ENCODE measurements around the gene SPACDR.
"Not testable (repeated sequence)": the region's sequence is repeated elsewhere in the genome, so short reads cannot be mapped to it uniquely, and the experiment has no call there.

SPACDR gene

GRCh38 chr7:100457033-100457432 is 7.0 kb downstream of the SPACDR start:
- H3K4me3 ChIP-seq (ENCODE audit: low read depth, low read length), result no peak overlapping the region
- no peaks in the 10 kb centered on the region for H3K9me3 ChIP-seq (ENCODE audit: control insufficient read depth, insufficient read depth, low read depth, low read length)
- H3K4me1 ChIP-seq (ENCODE audit: control insufficient read depth, insufficient read depth, low read length), result peaks cover 13% of the 10 kb centered on the region
- no peak overlapping the region for H3K27ac ChIP-seq (ENCODE audit: low read depth, low read length)
- H3K27me3 ChIP-seq (ENCODE audit: control insufficient read depth, insufficient read depth, low read length), result no peaks in the 10 kb centered on the region
- H3K9ac ChIP-seq (ENCODE audit: low read length), result no peak overlapping the region
- no peaks in the 10 kb centered on the region for H3K36me3 ChIP-seq (ENCODE audit: control insufficient read depth, insufficient read depth, low read length)

DNA sequence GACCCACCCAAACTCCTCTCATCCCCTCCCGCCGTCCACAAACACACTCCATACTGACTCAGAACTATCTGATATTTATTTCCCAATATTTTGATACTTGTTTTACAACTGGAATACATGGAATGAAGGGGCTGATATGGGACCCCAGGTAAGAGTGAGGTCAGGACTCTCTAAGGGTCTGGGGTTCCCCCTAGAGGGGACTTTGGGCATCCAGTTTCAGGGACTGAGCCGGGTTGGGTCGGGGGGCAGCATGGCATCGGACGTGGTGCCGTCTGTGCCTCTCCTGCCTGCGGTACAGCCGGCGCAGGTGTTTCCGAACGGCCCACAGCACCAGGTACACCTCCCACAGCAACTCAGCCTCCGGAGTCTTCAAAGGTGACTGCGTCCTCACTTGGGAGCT is 7.5 kb downstream of the SPACDR start:
- H3K9ac ChIP-seq (ENCODE audit: low read length), result no peak overlapping the region
- H3K4me1 ChIP-seq (ENCODE audit: control insufficient read depth, insufficient read depth, low read length), result peaks cover 13% of the 10 kb centered on the region
- H3K27me3 ChIP-seq (ENCODE audit: control insufficient read depth, insufficient read depth, low read length), result no peaks in the 10 kb centered on the region
- H3K36me3 ChIP-seq (ENCODE audit: control insufficient read depth, insufficient read depth, low read length), result no peaks in the 10 kb centered on the region
- no peaks in the 10 kb centered on the region for H3K9me3 ChIP-seq (ENCODE audit: control insufficient read depth, insufficient read depth, low read depth, low read length)
- no peak overlapping the region for H3K4me3 ChIP-seq (ENCODE audit: low read depth, low read length)
- no peak overlapping the region for H3K27ac ChIP-seq (ENCODE audit: low read depth, low read length)

GRCh38 chr7:100455206-100455605 is 8.9 kb downstream of the SPACDR start:
- Histone ChIP-seq H3K9ac (ENCODE audit: low read length) (no peak overlapping the region), H3K27ac (ENCODE audit: low read depth, low read length) (no peak overlapping the region), H3K36me3 (ENCODE audit: control insufficient read depth, insufficient read depth, low read length) (no peaks in the 10 kb centered on the region), H3K27me3 (ENCODE audit: control insufficient read depth, insufficient read depth, low read length) (no peaks in the 10 kb centered on the region), H3K9me3 (ENCODE audit: control insufficient read depth, insufficient read depth, low read depth, low read length) (no peaks in the 10 kb centered on the region), H3K4me3 (ENCODE audit: low read depth, low read length) (no peak overlapping the region), H3K4me1 (ENCODE audit: control insufficient read depth, insufficient read depth, low read length) (peaks cover 13% of the 10 kb centered on the region)

- H3K36me3 ChIP-seq (ENCODE audit: control insufficient read depth, insufficient read depth, low read length); H3K9me3 ChIP-seq (ENCODE audit: control insufficient read depth, insufficient read depth, low read depth, low read length); H3K9ac ChIP-seq (ENCODE audit: low read length); H3K4me3 ChIP-seq (ENCODE audit: low read depth, low read length); H3K27ac ChIP-seq (ENCODE audit: low read depth, low read length); H3K27me3 ChIP-seq (ENCODE audit: control insufficient read depth, insufficient read depth, low read length): not testable (repeated sequence)
- peaks cover 13% of the 10 kb centered on the region for H3K4me1 ChIP-seq (ENCODE audit: control insufficient read depth, insufficient read depth, low read length)
Observed at GRCh38 chr7:100453854-100454253, 10.2 kb downstream of the SPACDR start.

DNA sequence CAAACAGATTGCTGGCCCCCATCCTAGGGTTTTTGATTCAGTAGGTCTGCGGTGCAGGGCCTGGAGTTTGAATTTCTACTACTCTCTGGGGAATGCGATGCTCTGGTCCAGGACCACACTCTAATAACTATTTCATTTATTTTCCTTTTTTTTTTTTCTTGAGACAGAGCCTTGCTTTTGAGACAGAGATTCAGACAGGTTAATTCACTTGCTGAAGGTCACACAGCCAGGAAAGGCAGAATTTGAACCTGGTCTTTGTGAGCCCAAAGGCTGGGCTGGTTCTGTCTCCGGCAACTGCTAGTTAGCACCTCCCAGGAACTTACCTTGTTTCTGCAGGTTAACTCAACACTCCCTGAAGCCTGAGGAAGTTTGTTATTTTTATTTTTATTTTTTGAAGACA is 11.5 kb downstream of the SPACDR start:
- no peak overlapping the region for H3K27ac ChIP-seq (ENCODE audit: low read depth, low read length)
- H3K9me3 ChIP-seq (ENCODE audit: control insufficient read depth, insufficient read depth, low read depth, low read length), result no peaks in the 10 kb centered on the region
- H3K27me3 ChIP-seq (ENCODE audit: control insufficient read depth, insufficient read depth, low read length), result no peaks in the 10 kb centered on the region
- peaks cover 13% of the 10 kb centered on the region for H3K4me1 ChIP-seq (ENCODE audit: control insufficient read depth, insufficient read depth, low read length)
- no peak overlapping the region for H3K9ac ChIP-seq (ENCODE audit: low read length)
- no peaks in the 10 kb centered on the region for H3K36me3 ChIP-seq (ENCODE audit: control insufficient read depth, insufficient read depth, low read length)
- H3K4me3 ChIP-seq (ENCODE audit: low read depth, low read length), result no peak overlapping the region

DNA sequence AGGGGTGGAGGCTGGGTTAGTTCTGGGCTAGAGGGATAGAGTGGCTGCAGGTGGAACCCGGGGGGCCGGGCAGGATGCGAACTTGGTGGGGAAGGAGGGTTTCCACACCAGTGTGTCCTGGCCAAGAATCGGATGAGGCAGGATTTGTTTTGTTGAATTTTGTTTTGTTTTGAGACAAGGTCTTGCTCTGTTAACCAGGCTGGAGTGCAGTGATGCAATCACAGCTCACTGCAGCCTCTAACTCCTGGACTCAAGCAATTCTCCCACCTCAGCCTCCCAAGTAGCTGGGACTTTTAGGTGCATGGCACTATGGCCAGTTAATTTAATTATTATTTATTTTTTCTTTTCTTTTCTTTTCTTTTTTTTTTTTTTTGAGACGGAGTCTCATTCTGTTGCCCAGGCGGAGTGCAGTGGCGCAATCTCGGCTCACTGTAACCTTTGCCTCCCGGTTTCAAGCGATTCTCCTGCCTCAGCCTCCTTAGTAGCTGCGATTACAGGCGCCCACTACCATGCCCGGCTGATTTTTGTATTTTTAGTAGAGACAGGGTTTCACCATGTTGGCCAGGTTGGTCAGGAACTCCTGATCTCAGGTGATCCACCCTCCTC is 14.8 kb downstream of the SPACDR start:
- peaks cover 7% of the 10 kb centered on the region for H3K4me1 ChIP-seq (ENCODE audit: control insufficient read depth, insufficient read depth, low read length)
- H3K36me3 ChIP-seq (ENCODE audit: control insufficient read depth, insufficient read depth, low read length), result no peaks in the 10 kb centered on the region
- H3K4me3 ChIP-seq (ENCODE audit: low read depth, low read length), result no peak overlapping the region
- no peaks in the 10 kb centered on the region for H3K9me3 ChIP-seq (ENCODE audit: control insufficient read depth, insufficient read depth, low read depth, low read length)
- H3K9ac ChIP-seq (ENCODE audit: low read length), result no peak overlapping the region
- no peaks in the 10 kb centered on the region for H3K27me3 ChIP-seq (ENCODE audit: control insufficient read depth, insufficient read depth, low read length)
- H3K27ac ChIP-seq (ENCODE audit: low read depth, low read length), result no peak overlapping the region

- not testable (repeated sequence) for H3K9ac ChIP-seq (ENCODE audit: low read length); H3K4me3 ChIP-seq (ENCODE audit: low read depth, low read length); H3K4me1 ChIP-seq (ENCODE audit: control insufficient read depth, insufficient read depth, low read length); H3K27ac ChIP-seq (ENCODE audit: low read depth, low read length); H3K27me3 ChIP-seq (ENCODE audit: control insufficient read depth, insufficient read depth, low read length); H3K36me3 ChIP-seq (ENCODE audit: control insufficient read depth, insufficient read depth, low read length); H3K9me3 ChIP-seq (ENCODE audit: control insufficient read depth, insufficient read depth, low read depth, low read length)
Observed at GRCh38 chr7:100447363-100447762, 16.7 kb downstream of the SPACDR start.

DNA sequence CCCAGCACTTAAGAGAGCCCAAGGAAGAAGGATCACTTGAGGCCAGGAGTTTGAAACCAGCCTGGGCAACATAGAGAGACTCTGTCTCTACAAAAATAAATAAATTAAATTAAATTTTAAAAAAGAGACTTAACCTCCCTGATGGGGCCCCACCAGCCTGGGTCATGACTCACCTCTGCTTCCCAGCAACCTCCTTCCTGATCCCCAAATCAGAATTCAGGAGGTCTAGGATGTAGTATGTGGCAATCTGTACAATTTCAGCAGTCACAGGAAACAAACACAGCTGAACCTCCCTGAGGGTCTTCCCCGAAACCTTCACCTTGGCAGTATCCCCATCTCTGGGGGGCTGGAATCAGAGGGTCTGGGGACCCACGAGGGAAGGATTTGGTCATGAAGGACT is 18.0 kb downstream of the SPACDR start:
- Histone ChIP-seq H3K9me3 (ENCODE audit: control insufficient read depth, insufficient read depth, low read depth, low read length) (no peaks in the 10 kb centered on the region), H3K36me3 (ENCODE audit: control insufficient read depth, insufficient read depth, low read length) (no peaks in the 10 kb centered on the region), H3K4me1 (ENCODE audit: control insufficient read depth, insufficient read depth, low read length) (peaks cover 9% of the 10 kb centered on the region), H3K27ac (ENCODE audit: low read depth, low read length) (no peak overlapping the region), H3K9ac (ENCODE audit: low read length) (no peak overlapping the region), H3K4me3 (ENCODE audit: low read depth, low read length) (no peak overlapping the region), H3K27me3 (ENCODE audit: control insufficient read depth, insufficient read depth, low read length) (no peaks in the 10 kb centered on the region)

GRCh38 chr7:100444311-100445278 is 19.5 kb downstream of the SPACDR start:
- no peaks in the 10 kb centered on the region for H3K9me3 ChIP-seq (ENCODE audit: control insufficient read depth, insufficient read depth, low read depth, low read length)
- H3K4me1 ChIP-seq (ENCODE audit: control insufficient read depth, insufficient read depth, low read length), result peaks cover 9% of the 10 kb centered on the region
- H3K27me3 ChIP-seq (ENCODE audit: control insufficient read depth, insufficient read depth, low read length), result no peaks in the 10 kb centered on the region
- H3K27ac ChIP-seq (ENCODE audit: low read depth, low read length), result no peak overlapping the region
- H3K4me3 ChIP-seq (ENCODE audit: low read depth, low read length), result no peak overlapping the region
- no peaks in the 10 kb centered on the region for H3K36me3 ChIP-seq (ENCODE audit: control insufficient read depth, insufficient read depth, low read length)
- H3K9ac ChIP-seq (ENCODE audit: low read length), result no peak overlapping the region

GRCh38 chr7:100443096-100443840 is 20.8 kb downstream of the SPACDR start:
- Histone ChIP-seq H3K9ac (ENCODE audit: low read length) (no peak overlapping the region), H3K36me3 (ENCODE audit: control insufficient read depth, insufficient read depth, low read length) (no peaks in the 10 kb centered on the region), H3K27me3 (ENCODE audit: control insufficient read depth, insufficient read depth, low read length) (no peaks in the 10 kb centered on the region), H3K4me1 (ENCODE audit: control insufficient read depth, insufficient read depth, low read length) (peaks cover 9% of the 10 kb centered on the region), H3K9me3 (ENCODE audit: control insufficient read depth, insufficient read depth, low read depth, low read length) (no peaks in the 10 kb centered on the region), H3K4me3 (ENCODE audit: low read depth, low read length) (no peak overlapping the region), H3K27ac (ENCODE audit: low read depth, low read length) (no peak overlapping the region)

Data from HUES6 (cell line).